Activated T-cell treated with anti-CD3 and anti-CD28 coated beads for 24 hours (primary cell): ENCODE data around the gene GPR183.

Source experiments
- DNase-seq: peaks from one replicate; pipeline ENCODE4 v3.0.0-alpha.2; 2020; ENCODE audit warnings: low read depth

Gene GPR183

DNA sequence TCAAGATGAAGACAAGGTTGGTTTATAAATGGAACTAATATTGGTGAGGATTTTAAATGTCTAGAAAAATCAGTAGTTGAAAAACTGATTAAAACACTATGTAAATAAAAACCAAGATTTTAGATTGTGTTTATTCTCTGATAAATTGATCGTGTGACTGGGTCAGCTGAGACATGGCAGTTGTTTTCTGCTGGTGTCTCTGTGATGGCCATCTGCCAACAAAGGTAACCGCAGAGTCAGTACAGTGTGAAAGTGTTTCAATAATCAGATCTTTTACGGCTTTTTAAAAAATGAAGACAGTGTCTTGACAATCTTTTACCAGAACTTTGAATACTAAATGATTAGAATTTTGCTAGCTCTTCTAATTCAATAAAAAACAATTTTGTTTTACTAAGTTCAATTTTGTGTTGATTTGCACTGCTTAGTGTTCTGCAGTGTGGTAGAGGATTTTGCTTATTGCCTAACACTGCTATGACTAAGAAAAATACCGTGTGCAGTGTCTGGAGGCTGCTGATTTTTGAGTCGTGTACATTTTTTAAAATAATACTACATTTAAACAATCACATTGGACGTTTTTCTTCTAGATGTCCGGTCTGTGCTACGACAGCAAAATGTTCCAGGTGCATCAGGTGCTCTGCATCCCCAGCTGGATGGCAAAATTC is 32.7 kb upstream of the GPR183 start:
- DNase-seq, result no peak

DNA sequence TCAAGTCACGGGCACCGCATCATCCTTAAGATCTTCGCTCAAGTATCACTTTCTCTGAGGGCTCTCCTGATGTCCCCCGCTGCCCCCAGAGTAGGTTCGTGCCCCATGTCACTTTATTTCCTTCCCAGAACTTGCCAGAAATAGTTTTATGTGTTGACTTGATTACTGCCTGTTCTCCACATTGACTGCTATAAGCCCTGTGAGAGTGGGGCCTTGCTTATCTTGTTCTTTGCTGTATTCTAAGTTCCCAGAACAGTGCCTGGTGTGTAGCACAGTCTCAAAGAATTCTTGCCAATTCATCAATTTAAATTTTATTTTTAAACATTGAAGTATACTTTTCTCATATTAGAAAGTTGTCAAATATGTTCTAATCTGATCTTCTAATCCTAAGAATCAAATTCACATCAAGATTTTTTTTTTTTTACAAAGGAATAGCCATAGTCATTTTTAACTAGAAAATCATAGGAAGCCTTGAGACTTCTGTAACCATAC is 32.1 kb upstream of the GPR183 start:
- no peak for DNase-seq

DNA sequence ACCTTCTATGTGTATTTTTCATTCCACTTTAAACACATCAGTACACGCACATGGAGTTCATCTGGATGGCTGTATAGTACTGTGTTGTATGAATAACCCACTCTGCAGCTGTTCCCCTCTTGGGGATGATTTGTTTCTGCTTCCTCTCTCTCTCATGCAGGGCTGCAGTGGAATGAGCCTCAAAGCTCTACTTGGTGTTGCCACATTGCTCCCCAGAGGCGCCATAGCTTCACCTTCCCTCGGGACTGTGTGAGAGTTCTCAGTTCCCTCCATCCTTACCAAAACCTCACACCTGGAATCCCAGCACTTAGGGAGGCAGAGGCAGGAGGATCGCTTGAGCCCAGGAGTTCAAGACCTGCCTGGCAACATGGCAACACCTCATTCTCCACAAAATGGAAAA is 28.4 kb upstream of the GPR183 start:
- no peak for DNase-seq

DNA sequence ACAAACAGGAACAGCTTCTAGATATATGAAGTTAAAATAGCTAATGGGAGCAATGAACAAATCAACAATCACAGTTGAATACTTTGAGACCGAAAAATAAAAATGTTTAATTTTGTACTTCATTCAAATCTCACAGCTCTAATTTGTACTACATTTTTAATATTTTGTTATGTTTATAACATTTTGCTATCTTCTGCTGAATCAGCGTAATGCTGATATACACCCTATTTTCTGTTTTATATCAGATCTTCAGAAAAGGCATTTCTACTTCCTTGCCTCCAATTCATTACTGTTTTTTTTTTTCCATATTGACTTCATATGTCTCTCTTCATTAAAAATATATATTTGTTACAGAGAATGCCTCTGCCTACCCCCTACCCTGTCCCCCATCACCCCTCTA is 27.9 kb upstream of the GPR183 start:
- no peak for DNase-seq

DNA sequence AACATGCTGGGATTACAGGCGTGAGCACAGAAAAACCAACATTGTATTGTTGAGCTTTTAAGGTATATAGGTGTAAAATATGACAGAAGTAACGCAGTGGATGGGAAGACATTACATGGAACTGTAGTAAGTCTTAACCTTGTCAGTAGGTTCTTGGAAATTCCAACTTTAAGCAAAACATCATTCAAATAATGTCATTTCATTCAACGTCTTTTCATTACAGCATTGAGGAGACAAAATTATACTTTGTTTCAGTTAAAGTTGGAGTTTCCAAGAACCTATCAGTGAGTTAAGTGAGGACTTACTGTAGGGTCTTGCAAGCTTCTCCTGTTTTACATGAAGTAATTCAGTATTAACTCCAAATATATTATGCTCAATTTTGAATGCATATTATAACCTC is 27.0 kb upstream of the GPR183 start:
- DNase-seq, result no peak

DNA sequence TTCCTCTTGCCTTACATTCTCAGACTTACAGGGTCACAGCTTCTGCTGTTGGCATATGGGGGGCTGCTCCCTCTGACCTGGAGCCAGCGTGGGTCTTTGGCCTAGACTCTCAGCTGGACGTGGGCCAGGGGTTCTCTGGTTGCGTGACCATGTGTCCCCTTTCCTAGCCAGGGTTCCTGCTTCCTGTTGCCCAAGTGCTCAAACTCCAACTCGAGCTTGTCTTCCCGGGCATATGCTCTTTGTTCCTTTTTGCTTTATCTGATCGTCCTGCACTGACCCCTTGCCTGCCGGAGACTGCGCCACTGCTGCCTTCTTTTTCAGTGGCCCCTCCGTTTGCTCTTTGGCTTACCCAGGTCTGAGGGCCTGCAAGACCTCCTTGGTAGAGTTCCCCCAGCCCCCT is 25.3 kb upstream of the GPR183 start:
- DNase-seq, result no peak

DNA sequence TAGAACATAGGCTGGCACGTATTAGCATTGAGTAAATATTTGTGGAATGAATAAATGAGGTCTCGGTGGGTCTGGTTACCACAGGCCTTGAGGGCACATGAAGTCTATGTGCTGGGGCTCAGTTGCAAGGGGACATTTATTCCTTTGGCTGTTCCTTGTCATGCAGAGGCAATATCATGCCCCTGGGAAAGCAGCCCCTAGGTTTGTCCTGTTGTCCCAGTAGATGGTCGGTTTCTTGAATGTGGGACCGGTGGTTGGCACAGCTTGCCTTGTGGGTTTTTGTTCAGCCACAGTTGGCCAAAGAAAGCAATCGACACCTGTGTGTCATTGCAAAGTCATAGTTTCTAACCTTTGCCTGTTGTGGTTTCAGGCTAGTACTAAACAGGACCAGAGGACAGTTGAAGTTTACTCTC is 24.7 kb upstream of the GPR183 start:
- DNase-seq, result no peak

DNA sequence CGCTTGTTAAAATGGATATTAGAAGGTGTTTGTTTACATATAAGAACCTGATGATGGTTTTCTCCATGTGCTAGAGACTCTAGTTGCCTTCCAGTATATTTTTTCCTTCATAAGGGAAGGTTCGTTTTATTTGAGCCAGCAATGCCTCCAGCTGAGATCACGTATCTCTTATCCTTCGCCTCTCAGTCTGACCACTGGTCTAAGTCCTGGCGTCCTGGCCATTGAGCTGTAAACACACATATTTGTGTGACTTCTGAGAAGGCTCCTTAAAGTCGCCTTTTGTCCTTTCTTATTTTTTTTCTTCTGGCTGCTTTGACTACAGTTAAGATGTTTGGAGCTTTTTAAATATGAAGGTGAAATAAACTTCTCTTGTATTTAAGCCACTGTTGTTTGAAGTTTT is 23.7 kb upstream of the GPR183 start:
- DNase-seq, result no peak

DNA sequence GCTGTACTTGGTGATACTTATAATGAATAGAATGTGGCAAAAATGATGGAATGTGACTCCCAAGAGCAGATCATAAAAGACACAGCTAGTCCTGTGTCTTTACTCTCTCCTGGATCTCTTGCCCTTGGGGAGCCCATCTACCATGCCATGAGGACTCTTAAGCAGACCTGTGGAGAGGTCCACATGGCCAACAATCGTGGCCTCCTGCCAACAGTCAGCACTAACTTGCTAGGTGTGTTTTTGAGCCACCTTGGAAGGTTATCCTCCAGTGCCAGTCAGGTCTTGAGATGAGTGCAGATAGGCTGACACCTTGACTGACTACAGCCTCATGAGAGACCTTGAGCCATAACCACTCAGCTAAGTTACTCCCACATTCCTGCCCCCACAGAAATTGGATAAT is 22.3 kb upstream of the GPR183 start:
- no peak for DNase-seq

DNA sequence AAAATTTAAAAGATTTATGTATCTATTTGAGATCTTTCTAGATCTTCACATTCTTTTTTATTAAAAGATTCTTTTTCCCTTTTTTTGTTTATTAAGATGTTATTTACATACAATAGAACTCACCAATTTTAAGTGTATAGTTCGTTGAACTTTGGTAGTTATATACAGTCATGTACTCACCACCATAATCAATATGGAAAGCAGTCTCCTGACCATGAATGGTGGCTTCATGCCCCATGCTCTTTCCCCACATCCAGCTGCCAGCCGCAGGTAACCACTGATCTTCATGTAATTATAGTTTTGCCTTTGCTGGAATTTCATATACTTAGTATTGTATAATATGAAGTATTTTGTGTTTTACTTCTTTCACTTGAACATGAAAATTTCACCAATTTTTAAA is 20.6 kb upstream of the GPR183 start:
- no peak for DNase-seq

DNA sequence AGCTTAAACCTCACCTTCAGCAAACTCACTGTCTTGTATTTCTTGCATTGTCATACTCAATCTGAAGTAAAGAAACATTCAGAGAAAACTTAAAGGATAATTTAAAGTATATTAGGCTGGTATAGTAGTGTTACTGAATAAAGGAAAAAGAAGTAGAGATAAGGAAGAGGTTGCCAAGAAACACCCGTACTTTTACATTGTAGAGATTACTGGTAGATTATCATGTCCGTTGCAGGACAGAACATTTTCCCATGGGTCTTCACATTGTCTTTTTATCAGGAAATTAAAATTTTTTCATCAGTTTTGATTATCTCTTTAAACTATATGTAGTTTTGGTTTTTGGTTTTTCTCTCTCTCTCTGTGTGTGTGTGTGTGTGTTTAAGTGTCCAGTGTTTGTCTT is 19.9 kb upstream of the GPR183 start:
- no peak for DNase-seq

DNA sequence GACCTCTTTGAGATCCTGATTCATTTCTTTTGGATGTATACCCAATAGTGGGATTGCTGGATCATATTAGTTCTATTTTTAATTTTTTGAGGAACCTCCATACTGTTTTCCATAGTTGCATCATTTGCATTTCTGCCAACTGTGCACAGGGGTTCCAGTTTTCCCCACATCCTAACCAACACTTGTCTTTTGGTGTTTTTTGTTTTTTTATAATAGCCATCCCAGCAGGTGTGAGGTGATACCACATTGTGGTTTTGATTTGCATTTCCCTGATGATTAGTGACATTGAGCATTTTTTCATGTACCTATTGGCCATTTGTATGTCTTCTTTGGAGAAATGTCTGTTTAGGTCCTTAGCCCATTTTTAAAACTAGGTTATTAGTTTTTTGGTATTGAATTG is 18.8 kb upstream of the GPR183 start:
- DNase-seq, result no peak

DNA sequence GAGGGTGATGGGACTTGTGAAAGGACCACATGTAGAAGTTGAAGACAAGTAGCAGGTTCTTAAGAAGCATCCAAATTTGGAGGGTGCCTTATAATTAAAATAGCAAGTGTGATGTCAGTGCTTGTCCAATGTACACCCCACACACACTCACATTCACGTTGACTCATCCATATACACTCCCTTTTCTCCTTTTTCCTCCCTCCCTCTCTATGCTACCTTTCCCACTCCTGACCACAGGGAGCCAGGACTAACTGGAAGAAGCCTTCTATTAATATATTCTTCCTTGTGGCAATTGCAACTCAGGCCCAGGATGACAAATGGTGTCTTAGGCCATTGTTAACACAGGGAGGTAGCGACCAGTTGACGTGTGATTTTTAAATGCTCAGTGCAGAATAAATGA is 16.3 kb upstream of the GPR183 start:
- no peak for DNase-seq

DNA sequence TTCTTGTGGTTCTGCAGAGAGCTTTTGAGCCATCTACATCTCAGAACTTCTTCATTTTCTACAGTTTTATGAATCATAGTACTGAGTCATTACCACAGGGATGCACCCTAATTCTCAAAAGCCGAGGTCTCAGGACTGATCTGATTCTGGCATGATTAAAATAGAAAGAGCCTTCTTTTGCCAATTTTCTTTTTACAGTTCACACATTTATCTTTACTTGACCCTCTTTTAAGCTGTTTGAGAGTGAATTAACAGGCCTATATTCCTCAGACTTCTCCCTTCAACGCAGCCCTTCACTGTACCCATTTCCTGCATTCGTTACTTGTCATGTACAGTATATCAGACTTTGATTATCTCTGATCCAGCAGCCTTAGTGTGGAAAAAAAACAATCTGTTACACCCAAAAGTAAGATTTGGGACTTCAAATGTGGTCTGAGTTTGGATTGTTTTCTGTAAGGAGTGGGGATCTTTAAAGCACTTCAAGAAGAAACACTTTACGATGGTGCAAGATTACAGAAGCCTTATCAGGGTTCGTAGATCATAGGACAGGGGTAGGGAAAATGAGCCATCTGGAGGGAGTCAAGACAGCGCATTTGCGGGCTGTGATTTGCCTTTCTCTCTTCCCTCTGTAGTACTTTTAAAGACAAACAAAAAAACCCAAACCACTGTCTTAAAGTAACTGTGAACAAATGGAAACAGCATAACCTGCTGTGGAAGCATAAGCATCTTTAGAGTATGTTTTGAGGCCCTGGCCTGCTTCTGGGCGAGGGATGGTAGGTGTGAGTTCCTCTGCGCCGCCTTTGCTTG is 15.3 kb upstream of the GPR183 start:
- DNase-seq, result no peak

DNA sequence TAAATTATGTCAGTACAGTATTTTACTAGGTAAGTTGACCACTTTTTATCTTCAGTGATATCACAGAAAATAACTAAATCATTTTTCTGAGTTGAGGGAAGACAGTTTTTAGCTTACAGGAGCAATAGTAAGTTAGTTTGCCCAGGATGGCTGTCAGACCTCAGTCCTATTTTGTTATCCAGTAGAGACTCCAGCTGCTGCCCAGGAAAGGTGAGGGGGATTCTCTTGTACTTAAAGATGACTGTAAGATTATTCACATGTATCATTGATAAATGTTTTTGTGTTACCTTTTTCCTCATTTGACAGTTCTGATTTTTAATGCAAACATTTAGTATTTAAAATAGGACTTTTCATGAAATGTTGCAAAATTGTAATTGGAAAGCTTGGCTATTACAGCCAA is 14.5 kb upstream of the GPR183 start:
- no peak for DNase-seq

DNA sequence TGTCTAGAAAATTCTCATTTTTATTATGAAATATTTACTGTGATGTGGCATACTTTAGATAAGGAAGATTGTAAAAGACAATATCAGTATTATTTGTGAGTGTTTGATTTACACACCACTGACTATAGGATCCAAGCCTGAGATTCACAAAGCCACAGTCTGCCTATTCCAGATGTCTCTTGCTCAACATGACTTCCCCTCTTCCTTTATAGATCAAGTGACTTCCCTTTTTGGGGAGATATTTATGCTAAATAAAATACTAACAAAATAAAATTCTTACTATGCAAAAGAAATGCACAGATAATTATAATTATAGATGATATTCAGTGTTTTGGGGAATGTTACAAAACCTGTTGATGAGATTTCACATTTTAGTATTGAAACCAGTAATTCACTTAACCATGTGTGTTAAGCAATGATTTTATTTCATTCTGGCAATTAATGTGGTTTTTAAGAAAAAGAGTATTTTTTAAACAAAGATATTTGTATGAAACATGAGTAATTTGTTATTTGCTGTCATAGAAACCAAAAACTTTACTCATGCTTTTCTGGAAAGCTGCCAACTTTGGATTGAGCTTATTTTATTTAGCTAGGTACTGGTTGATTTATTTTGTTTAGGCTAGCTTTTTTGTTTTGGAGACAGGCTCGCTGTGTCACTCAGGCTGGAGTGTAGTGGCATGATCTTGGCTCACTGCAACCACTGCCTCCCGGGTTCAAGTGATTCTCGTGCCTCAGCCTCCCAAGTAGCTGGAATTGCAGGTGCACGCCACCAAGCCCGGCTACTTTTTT is 13.7 kb upstream of the GPR183 start:
- DNase-seq, result no peak

DNA sequence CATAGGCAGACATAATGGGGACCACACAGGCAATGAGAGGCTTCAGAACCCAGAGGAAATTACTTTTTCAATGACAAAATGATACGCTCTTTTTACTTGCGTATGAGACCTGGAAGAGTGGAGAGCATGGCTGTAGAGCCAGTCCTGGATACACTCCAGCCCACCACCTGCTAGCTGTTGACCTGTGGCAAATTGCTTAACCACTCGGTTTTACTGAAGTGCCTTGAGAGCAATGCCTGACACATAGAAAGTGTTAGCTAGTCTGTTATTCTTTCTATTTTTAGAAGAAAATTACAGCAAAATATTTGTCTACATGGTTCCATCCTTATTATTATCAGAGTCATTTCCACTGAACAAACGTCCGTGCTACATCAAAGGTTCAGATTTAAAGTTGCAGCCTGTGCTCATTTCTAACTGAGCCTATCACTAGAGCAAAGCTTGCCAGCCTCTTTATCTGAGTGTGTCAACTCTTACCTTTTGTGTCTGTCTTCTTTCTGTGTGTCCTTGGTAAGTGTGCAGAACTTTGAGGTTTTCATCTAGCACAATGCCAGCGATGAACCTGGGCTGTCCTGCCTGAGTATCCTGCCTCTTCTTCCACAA is 9.6 kb upstream of the GPR183 start:
- DNase-seq, result no peak

DNA sequence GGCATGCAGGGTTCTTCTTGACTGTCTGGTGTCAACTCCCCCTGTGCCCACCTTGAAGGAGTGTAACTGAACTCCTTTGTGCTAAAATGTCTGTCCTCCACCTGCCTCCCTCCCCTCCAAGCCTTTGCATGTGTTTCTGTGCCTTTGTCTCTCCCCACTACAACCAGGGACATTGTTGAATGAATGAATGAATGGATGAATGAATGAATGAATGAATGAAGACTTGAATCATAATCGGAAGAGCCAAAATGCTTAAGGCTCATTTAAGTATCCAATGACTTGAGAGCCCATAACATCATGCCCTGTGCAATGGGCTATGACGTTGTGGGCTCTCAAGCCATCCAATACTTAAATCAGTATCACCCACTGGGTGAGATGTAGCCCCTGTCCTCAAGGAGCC is 9.0 kb upstream of the GPR183 start:
- DNase-seq, result no peak

DNA sequence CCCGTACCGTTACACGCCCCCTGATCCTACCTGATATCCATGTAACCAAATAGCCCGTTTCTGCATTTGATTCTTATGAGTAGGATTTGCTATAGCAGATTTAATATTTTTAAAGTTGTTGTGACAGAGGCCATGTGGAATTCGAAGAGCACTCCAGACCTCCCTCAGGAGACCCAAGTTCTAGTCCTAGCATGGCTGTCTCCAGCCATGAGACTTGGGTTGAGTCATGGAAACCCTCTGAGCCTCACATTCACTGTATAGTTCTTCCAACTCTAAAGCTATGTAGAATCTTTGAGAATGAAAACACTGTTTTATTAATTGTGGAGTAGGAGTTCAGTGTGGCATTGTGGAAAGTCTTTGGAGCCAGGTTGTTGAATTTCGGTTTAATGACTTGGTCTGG is 8.0 kb upstream of the GPR183 start:
- DNase-seq, result no peak

DNA sequence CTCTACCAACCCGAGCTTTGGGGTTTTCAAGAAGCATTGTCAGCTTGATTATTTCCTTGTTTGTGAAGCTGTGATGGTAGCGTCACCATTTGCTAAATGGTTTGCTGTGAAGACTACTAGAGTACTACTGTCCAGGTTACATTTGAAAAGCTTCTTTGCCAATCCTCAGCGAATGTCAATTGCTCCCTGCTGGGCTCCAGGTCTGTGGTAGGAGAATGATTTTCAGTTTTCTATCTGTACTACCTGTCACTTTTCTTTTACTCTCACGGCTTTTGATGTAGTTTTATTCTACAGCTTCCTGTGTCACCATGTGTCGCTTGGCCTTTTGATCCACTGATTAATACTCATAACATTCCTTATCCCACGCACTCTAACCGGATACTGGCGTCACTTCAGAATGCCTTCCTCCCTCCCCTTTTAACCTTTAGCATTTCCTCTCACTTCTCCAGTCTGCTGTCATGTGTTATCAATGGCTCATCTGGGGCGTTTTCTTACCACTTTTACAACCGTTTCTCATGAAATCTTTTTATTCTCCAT is 7.5 kb upstream of the GPR183 start:
- peak; percentile 66 for DNase-seq

DNA sequence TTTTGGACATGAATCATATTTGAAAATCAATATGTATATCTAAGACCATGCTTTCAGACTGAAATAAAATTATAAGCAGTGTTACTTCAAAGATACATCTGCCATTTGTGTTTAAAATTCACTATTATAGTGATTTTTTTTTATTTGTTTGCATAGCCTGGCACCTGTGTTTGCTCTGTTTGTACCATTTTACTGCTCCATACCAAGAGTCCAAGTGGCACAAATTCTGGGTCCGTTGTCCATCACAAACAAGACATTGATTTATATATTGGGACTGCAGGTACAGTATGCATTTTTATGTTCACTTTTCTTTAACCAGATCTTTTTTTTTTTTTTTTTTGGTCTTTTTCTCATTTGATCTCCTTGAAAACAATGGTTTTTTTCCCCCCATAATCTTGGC is 6.7 kb upstream of the GPR183 start:
- no peak for DNase-seq

DNA sequence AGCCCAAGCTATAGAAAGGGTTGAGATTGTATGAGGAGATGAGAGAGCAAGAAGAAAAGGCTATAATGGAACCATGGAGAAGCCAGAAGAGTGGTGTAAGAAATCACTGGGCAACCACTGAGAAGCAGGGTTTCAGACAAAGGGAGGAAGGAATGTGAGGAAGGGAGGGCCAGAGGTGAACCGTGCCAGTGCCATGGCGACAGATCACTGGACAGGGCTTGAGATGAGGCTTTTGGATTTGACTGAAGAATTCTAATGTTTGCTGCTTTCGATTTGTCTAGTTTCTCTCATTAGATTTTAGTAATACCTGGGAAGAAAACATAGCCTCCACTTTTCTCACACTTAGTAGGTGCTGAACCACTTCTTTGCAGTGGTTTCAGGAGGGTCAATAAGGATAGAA is 6.3 kb upstream of the GPR183 start:
- DNase-seq, result no peak
